Loucy (cell line): Measurements from ENCODE around the gene NAB2.

Experiments
- H2AFZ ChIP-seq: fragments of 200-600 bp; sonication (generic); 2 replicates; pipeline ENCODE4 v1.6.0; 2016; ENCODE audit warnings: antibody characterized with exemption, mild to moderate bottlenecking, low read length, moderate library complexity
- H3F3A ChIP-seq: fragments of 200-600 bp; 2 replicates; pipeline ENCODE4 v1.6.0; 2016; ENCODE audit warnings: antibody characterized with exemption, low read depth, mild to moderate bottlenecking
- H3K27me3 ChIP-seq: fragments of 200-600 bp; sonication (generic); 2 replicates; pipeline ENCODE4 v1.6.1; 2014; ENCODE audit warnings: low read length, mild to moderate bottlenecking; ENCODE audit not compliant: insufficient read depth, poor library complexity, severe bottlenecking
- H3K36me3 ChIP-seq: fragments of 200-600 bp; sonication (generic); 2 replicates; pipeline ENCODE4 v1.6.1; 2016; ENCODE audit warnings: low read length; ENCODE audit not compliant: insufficient read depth
- H3K4me1 ChIP-seq: fragments of 200-600 bp; sonication (generic); 2 replicates; pipeline ENCODE4 v1.5.1; 2014; ENCODE audit warnings: low read length, mild to moderate bottlenecking; ENCODE audit not compliant: insufficient read depth, poor library complexity, severe bottlenecking
- H3K4me2 ChIP-seq: fragments of 200-600 bp; sonication (generic); 2 replicates; pipeline ENCODE4 v1.6.0; 2014; ENCODE audit warnings: antibody characterized with exemption, low read length, low read depth, mild to moderate bottlenecking; ENCODE audit not compliant: poor library complexity, severe bottlenecking
- H3K4me3 ChIP-seq: fragments of 200-600 bp; sonication (generic); 2 replicates; pipeline ENCODE4 v1.5.1; 2014; ENCODE audit warnings: low read length, mild to moderate bottlenecking, mixed read lengths; ENCODE audit not compliant: poor library complexity, severe bottlenecking
- H3K79me2 ChIP-seq: fragments of 200-600 bp; sonication (generic); 2 replicates; pipeline ENCODE4 v1.6.1; 2014; ENCODE audit warnings: low read length; ENCODE audit not compliant: insufficient read depth
- H3K9ac ChIP-seq: fragments of 200-600 bp; sonication (generic); 2 replicates; pipeline ENCODE4 v1.6.0; 2014; ENCODE audit warnings: mild to moderate bottlenecking, low read depth, low read length, moderate library complexity; ENCODE audit not compliant: poor library complexity, severe bottlenecking
- H3K9me2 ChIP-seq: fragments of 200-600 bp; sonication (generic); replicated peaks from 2 replicates; pipeline ENCODE4 v1.6.1; 2016; ENCODE audit warnings: low read depth, low read length, mixed read lengths
- H3K9me3 ChIP-seq: fragments of 200-600 bp; sonication (generic); 2 replicates; pipeline ENCODE4 v1.6.1; 2014; ENCODE audit warnings: mild to moderate bottlenecking, antibody characterized with exemption, low read length, low read depth; ENCODE audit not compliant: insufficient read depth
- H4K20me1 ChIP-seq: fragments of 200-600 bp; sonication (generic); 2 replicates; pipeline ENCODE4 v1.6.0; 2014; ENCODE audit warnings: antibody characterized with exemption, low read length, mild to moderate bottlenecking; ENCODE audit not compliant: insufficient read depth, poor library complexity, severe bottlenecking
- EZH2phosphoT487 ChIP-seq: fragments of 200-600 bp; IDR thresholded peaks from 2 replicates; pipeline ENCODE4 v1.6.1; 2018; ENCODE audit warnings: antibody characterized with exemption, mild to moderate bottlenecking, moderate library complexity, borderline replicate concordance
- TF ChIP-seq, protein P1 (sequence below): fragments of 200-600 bp; sonication (generic); conservative IDR thresholded peaks from 2 replicates; pipeline ENCODE4 v1.5.1; 2014; ENCODE audit warnings: mild to moderate bottlenecking, antibody characterized with exemption, low read length

NAB2 gene

DNA sequence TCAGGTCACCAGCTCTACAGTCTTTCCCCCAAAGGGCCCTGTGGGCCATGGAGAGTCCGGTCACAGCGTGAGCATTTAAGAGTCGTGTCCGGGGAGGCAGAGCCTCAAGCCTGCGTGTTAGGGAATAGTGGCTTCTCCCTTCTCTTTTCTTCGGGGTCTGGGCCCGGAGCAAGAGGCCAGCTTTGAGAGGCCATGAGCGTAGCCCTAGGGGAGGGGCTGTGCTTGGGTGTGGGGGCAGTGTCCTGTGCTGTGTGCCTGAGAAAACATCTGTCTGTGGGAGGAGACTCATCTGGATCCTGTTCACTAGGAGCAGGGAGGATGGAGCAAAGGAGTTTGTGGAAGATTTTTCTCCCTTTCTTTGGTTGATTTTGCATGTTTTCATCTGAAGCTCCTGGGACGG lies 53.2 kb downstream of the NAB2 start:
- no peak overlapping the region for H3K4me2 ChIP-seq
- no peaks in the 10 kb centered on the region for H3K79me2 ChIP-seq
- H3K27me3 ChIP-seq = no peaks in the 10 kb centered on the region
- no peak overlapping the region for H3K9ac ChIP-seq
- no peak overlapping the region for H2AFZ ChIP-seq
- no peaks in the 10 kb centered on the region for H3K36me3 ChIP-seq
- no peaks in the 10 kb centered on the region for H4K20me1 ChIP-seq
- no peaks in the 10 kb centered on the region for H3F3A ChIP-seq
- no peak overlapping the region for H3K4me3 ChIP-seq
- H3K9me3 ChIP-seq = no peaks in the 10 kb centered on the region
- H3K4me1 ChIP-seq = peaks cover 20% of the 10 kb centered on the region
- TF ChIP-seq EZH2phosphoT487 = no peak
- TF ChIP-seq, protein P1, sequence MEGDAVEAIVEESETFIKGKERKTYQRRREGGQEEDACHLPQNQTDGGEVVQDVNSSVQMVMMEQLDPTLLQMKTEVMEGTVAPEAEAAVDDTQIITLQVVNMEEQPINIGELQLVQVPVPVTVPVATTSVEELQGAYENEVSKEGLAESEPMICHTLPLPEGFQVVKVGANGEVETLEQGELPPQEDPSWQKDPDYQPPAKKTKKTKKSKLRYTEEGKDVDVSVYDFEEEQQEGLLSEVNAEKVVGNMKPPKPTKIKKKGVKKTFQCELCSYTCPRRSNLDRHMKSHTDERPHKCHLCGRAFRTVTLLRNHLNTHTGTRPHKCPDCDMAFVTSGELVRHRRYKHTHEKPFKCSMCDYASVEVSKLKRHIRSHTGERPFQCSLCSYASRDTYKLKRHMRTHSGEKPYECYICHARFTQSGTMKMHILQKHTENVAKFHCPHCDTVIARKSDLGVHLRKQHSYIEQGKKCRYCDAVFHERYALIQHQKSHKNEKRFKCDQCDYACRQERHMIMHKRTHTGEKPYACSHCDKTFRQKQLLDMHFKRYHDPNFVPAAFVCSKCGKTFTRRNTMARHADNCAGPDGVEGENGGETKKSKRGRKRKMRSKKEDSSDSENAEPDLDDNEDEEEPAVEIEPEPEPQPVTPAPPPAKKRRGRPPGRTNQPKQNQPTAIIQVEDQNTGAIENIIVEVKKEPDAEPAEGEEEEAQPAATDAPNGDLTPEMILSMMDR = no peak
- no peaks in the 10 kb centered on the region for H3K9me2 ChIP-seq

DNA sequence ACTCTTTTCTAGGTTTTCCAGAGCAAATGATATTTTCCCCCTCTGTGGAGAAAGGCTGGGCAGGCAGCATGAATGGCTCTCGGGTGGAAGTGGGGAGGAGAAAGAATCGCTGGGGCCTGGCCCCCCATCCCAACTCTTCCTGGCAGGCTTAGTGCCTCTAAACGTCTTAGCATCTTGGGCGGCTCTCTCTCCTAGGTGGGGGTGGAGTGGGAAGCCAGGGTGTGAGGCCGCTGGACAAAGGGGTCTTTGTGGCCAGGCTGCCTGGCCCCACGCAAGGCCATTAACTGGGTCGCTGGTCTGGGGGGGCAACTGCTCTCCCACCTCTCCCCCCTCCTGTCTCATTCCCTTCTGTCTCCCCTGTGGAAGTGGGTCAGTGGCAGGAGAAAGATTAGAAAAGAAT lies 53.8 kb downstream of the NAB2 start:
- Histone ChIP-seq H3K4me3 (no peak overlapping the region), H3K9me3 (no peaks in the 10 kb centered on the region), H3F3A (no peaks in the 10 kb centered on the region), H3K9ac (no peak overlapping the region), H3K36me3 (no peaks in the 10 kb centered on the region), H3K27me3 (no peaks in the 10 kb centered on the region), H2AFZ (no peak overlapping the region), H3K4me1 (peaks cover 26% of the 10 kb centered on the region), H3K4me2 (no peak overlapping the region), H4K20me1 (no peaks in the 10 kb centered on the region), H3K79me2 (no peaks in the 10 kb centered on the region), H3K9me2 (no peaks in the 10 kb centered on the region)
- TF ChIP-seq EZH2phosphoT487 = no peak
- TF ChIP-seq, protein P1 = no peak

DNA sequence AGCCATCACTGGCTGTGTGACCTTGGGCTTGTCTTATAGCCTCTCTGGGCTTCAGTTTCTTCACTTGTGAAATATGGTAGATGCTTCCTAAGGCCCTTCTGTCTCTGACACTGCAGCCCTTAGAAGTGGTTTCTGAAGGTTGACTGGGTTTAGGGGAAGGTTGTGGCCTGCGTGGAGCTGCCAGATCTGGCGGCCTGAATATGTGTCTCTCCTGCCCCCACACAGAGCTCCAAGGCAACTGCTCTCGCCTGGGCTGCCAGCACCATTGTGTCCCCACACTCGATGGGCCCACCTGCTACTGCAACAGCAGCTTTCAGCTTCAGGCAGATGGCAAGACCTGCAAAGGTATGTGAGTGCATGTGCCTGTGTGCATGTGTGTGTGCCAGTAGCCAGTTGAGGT lies 54.5 kb downstream of the NAB2 start:
- Histone ChIP-seq H3K9me3 (no peaks in the 10 kb centered on the region), H3K4me3 (no peak overlapping the region), H4K20me1 (no peaks in the 10 kb centered on the region), H3K27me3 (no peaks in the 10 kb centered on the region), H2AFZ (no peak overlapping the region), H3F3A (no peaks in the 10 kb centered on the region), H3K9ac (no peak overlapping the region), H3K79me2 (no peaks in the 10 kb centered on the region), H3K36me3 (no peaks in the 10 kb centered on the region), H3K4me1 (peaks cover 27% of the 10 kb centered on the region), H3K9me2 (no peaks in the 10 kb centered on the region), H3K4me2 (no peak overlapping the region)
- no peak for TF ChIP-seq EZH2phosphoT487
- TF ChIP-seq, protein P1 = no peak
